ENCODE results near the gene ACKR4. TPM values are rescaled to one million over a fixed set of nuclear protein-coding genes. Genes with fewer than 3 reads are reported as not detected.

ACKR4 gene
- total and polyA plus RNA-seq, 12 donors, result 0.36 to 2.4 (median 1.5) TPM

- H3K27me3 ChIP-seq, result no peaks in the 10 kb centered on the region
- no peak overlapping the region for H3K4me3 ChIP-seq
- intact Hi-C loops (cut with DNase I), result loop anchor here (2.0 to 5.0 kb wide), 2 partner anchors 105 to 106 kb away; no protein-coding TSS in a partner anchor
- no peaks in the 10 kb centered on the region for H3K9me3 ChIP-seq (replicated peaks in 1 of 3)
- no peaks in the 10 kb centered on the region for H3K4me1 ChIP-seq (replicated peaks in 1 of 2)
- no peak overlapping the region for H3K27ac ChIP-seq
- TF ChIP-seq POLR2A (IDR thresholded peaks at IDR 0.05) (no peak), CTCF (IDR thresholded peaks at IDR 0.05) (peak in 2 of 6 experiments; percentile 3 to 18)
- 58 to 62% (median 60%) methylated on average over 2 of the region's 2 CpGs for WGBS, 4 donors
- peaks cover 0 to 11% of the 10 kb centered on the region in 2 donors for H3K36me3 ChIP-seq (replicated peaks in 1 of 2)
- DNase-seq, result no peak
Observed at GRCh38 chr3:132642539-132642847, 45.4 kb downstream of the ACKR4 start.

GRCh38 chr3:132643366-132643765 lies 46.3 kb downstream of the ACKR4 start:
- H3K27ac ChIP-seq, result no peak overlapping the region
- intact Hi-C loops (cut with DNase I), result loop anchor here (2.0 to 5.0 kb wide), 2 partner anchors 106 to 107 kb away; no protein-coding TSS in a partner anchor
- H3K27me3 ChIP-seq, result no peaks in the 10 kb centered on the region
- TF ChIP-seq CTCF (IDR thresholded peaks at IDR 0.05), result no peak
- TF ChIP-seq POLR2A (IDR thresholded peaks at IDR 0.05), result no peak
- no peak overlapping the region for H3K4me3 ChIP-seq
- 56 to 78% (median 64%) methylated on average over 2 of the region's 2 CpGs for WGBS, 4 donors
- DNase-seq, result no peak
- no peaks in the 10 kb centered on the region for H3K9me3 ChIP-seq (replicated peaks in 1 of 3)
- H3K4me1 ChIP-seq (replicated peaks in 1 of 2), result no peaks in the 10 kb centered on the region
- H3K36me3 ChIP-seq (replicated peaks in 1 of 2), result peaks cover 0 to 11% of the 10 kb centered on the region in 2 donors

GRCh38 chr3:132645058-132645457 lies 48.0 kb downstream of the ACKR4 start:
- Histone ChIP-seq H3K4me1 (replicated peaks in 1 of 2) (peaks cover 0 to 8% of the 10 kb centered on the region in 2 donors), H3K36me3 (replicated peaks in 1 of 2) (no peaks in the 10 kb centered on the region), H3K4me3 (no peak overlapping the region), H3K9me3 (replicated peaks in 1 of 3) (no peaks in the 10 kb centered on the region), H3K27ac (no peak overlapping the region), H3K27me3 (no peaks in the 10 kb centered on the region)
- TF ChIP-seq CTCF (IDR thresholded peaks at IDR 0.05) (no peak), POLR2A (IDR thresholded peaks at IDR 0.05) (no peak)
- no peak for DNase-seq
- intact Hi-C loops (cut with DNase I), result no loop called here
- 85 to 100% (median 96%) methylated on average over 1 of the region's 1 CpG for WGBS, 4 donors

GRCh38 chr3:132650153-132650552 lies 53.1 kb downstream of the ACKR4 start:
- DNase-seq, result no peak
- no peak overlapping the region for H3K27ac ChIP-seq
- peaks cover 0 to 12% of the 10 kb centered on the region in 2 donors for H3K4me1 ChIP-seq (replicated peaks in 1 of 2)
- intact Hi-C loops (cut with DNase I), result no loop called here
- no peak overlapping the region for H3K4me3 ChIP-seq
- H3K9me3 ChIP-seq (replicated peaks in 1 of 3), result no peaks in the 10 kb centered on the region
- 51 to 100% (median 93%) methylated on average over 1 of the region's 1 CpG for WGBS, 4 donors
- H3K27me3 ChIP-seq, result no peaks in the 10 kb centered on the region
- TF ChIP-seq CTCF (IDR thresholded peaks at IDR 0.05), result no peak
- no peak for TF ChIP-seq POLR2A (IDR thresholded peaks at IDR 0.05)
- no peaks in the 10 kb centered on the region for H3K36me3 ChIP-seq (replicated peaks in 1 of 2)

Other genes with a start within 250 kb of the ACKR4 start
- gene DNAJC13, start 179.8 kb upstream of the ACKR4 start, total RNA-seq, result 10 to 100 TPM; 26.6 to 50.5 (median 43.2) TPM
- 10 to 100 TPM in 2 of 3 donors, 1 to 10 TPM in 1; 7.4 to 29.3 (median 14.6) TPM for gene DNAJC13, start 179.8 kb upstream of the ACKR4 start, polyA plus RNA-seq
- 10 to 100 TPM; 13.6 to 51.3 (median 25.5) TPM for gene ACAD11, start 62.5 kb downstream of the ACKR4 start, total RNA-seq
- 10 to 100 TPM; 24.8 to 59.1 (median 40.5) TPM for gene ACAD11, start 62.5 kb downstream of the ACKR4 start, polyA plus RNA-seq
- 100 to 1,000 TPM in 1 of 9 donors, 10 to 100 TPM in 8; 54.8 to 134 (median 67.6) TPM for gene UBA5, start 63.1 kb downstream of the ACKR4 start, total RNA-seq
- gene UBA5, start 63.1 kb downstream of the ACKR4 start, polyA plus RNA-seq, result 10 to 100 TPM; 35.6 to 89.2 (median 60.7) TPM
- gene NPHP3, start 125.1 kb downstream of the ACKR4 start, total RNA-seq, result 10 to 100 TPM; 10.3 to 78.0 (median 27.7) TPM
- 10 to 100 TPM; 14.5 to 42.2 (median 38.1) TPM for gene NPHP3, start 125.1 kb downstream of the ACKR4 start, polyA plus RNA-seq

Data from adrenal gland (tissue), 12 donors.